Caco-2 (cell line): ENCODE data around the gene COX5B. TPM values are rescaled to one million over a fixed set of nuclear protein-coding genes. Genes with fewer than 3 reads are reported as not detected.

Source experiments
- BruUV-seq: library from RNA; stranded (reverse); fragments of 400-500 nt; replicated peaks from 2 replicates; lab custom pipeline; 2021; lab: Mats Ljungman, UMichigan
- CTCF ChIA-PET: fragments of 300-600 bp; sonication (Branson Sonifier 250); formaldehyde crosslinking; loops from one replicate; lab custom pipeline; 2022; ENCODE audit warnings: antibody characterized with exemption; lab: Charles Lee
- POLR2A ChIA-PET: fragments of 300-600 bp; sonication (Branson Sonifier 250); formaldehyde crosslinking; loops from one replicate; lab custom pipeline; 2022; ENCODE audit warnings: antibody characterized with exemption; lab: Charles Lee
- DNase-seq, 2 experiments: peaks; one replicate each; pipeline versions ENCODE4 v3.0.0 to v3.0.0-alpha.2; 2020 to 2022
- H3K27me3 ChIP-seq: replicated peaks from 2 replicates; pipeline ENCODE4 v1.6.0; 2011; ENCODE audit warnings: low read length; ENCODE audit not compliant: control insufficient read depth, insufficient read depth
- H3K36me3 ChIP-seq: 2 replicates; pipeline ENCODE4 v1.5.1; 2011; ENCODE audit warnings: low read length; ENCODE audit not compliant: control insufficient read depth, insufficient read depth
- H3K4me1 ChIP-seq: fragments of 250-450 bp; sonication (Bioruptor Pico); 2 replicates; pipeline ENCODE4 v1.5.1; 2020; ENCODE audit warnings: mild to moderate bottlenecking
- H3K4me3 ChIP-seq: 2 replicates; pipeline ENCODE4 v1.5.1; 2011; ENCODE audit warnings: low read depth, mild to moderate bottlenecking, control low read depth, low read length
- H3K9me3 ChIP-seq: fragments of 250-450 bp; sonication (Bioruptor Pico); 2 replicates; pipeline ENCODE4 v1.5.1; 2020; ENCODE audit warnings: mild to moderate bottlenecking, moderate library complexity
- H3K27ac Mint-ChIP-seq: one replicate; pipeline ENCODE4 v1.8.0; 2022; ENCODE audit warnings: mixed read lengths; ENCODE audit not compliant: unreplicated experiment
- H3K27me3 Mint-ChIP-seq: one replicate; pipeline ENCODE4 v1.8.0; 2022; ENCODE audit warnings: mixed read lengths; ENCODE audit not compliant: insufficient read depth, unreplicated experiment
- H3K36me3 Mint-ChIP-seq: one replicate; pipeline ENCODE4 v1.8.0; 2022; ENCODE audit warnings: mild to moderate bottlenecking, mixed read lengths; ENCODE audit not compliant: insufficient read depth, unreplicated experiment
- H3K4me1 Mint-ChIP-seq: one replicate; pipeline ENCODE4 v1.8.0; 2022; ENCODE audit warnings: low read depth, mixed read lengths; ENCODE audit not compliant: unreplicated experiment
- H3K4me3 Mint-ChIP-seq: one replicate; pipeline ENCODE4 v1.8.0; 2022; ENCODE audit warnings: mild to moderate bottlenecking, moderate library complexity, mixed read lengths; ENCODE audit not compliant: unreplicated experiment
- H3K9me3 Mint-ChIP-seq: one replicate; pipeline ENCODE4 v1.8.0; 2022; ENCODE audit warnings: mixed read lengths; ENCODE audit not compliant: unreplicated experiment
- CTCF ChIP-seq, 2 experiments: fragments of 200-600 bp in 1 of 2; IDR thresholded peaks; 1 replicate in 1 of 2; 2 replicates in 1 of 2; pipeline versions ENCODE4 v1.5.1 to v1.8.0; 2011 to 2022; ENCODE audit warnings: antibody characterized with exemption in 1 of 2, control low read depth in 1 of 2, inconsistent platforms in 1 of 2, low read depth in 1 of 2, low read length in 1 of 2, mild to moderate bottlenecking in 1 of 2, moderate library complexity in 1 of 2; ENCODE audit not compliant: insufficient read depth in 1 of 2, severe bottlenecking in 1 of 2, unreplicated experiment in 1 of 2
- intact Hi-C: fragments of 100-400 bp; cut with micrococcal nuclease; formaldehyde crosslinking; loops from one replicate; pipeline ENCODE4 v1.10.0; 2022; ENCODE audit not compliant: unreplicated experiment
- total RNA-seq: library from RNA; stranded (reverse); gene quantifications from 2 replicates; pipeline ENCODE4 v1.2.3, GENCODE V29; 2022

Gene COX5B
- total RNA-seq, 1 experiment from 2014 or later = 313 TPM

- BruUV-seq = no TSS peak
- no peak for DNase-seq
- Mint-ChIP-seq H3K4me1 (no peaks in the 10 kb centered on the region), H3K27ac (no peak overlapping the region), H3K9me3 (no peaks in the 10 kb centered on the region), H3K27me3 (no peaks in the 10 kb centered on the region), H3K36me3 (no peaks in the 10 kb centered on the region), H3K4me3 (no peak overlapping the region)
- H3K27me3 ChIP-seq = no peaks in the 10 kb centered on the region
- TF ChIP-seq CTCF (IDR thresholded peaks at IDR 0.05; ENCODE audit: insufficient read depth in 1 of 2, low read depth in 1 of 2, low read length in 1 of 2, severe bottlenecking in 1 of 2, unreplicated experiment in 1 of 2) = no peak
- no peaks in the 10 kb centered on the region for H3K9me3 ChIP-seq
- H3K4me1 ChIP-seq = peaks cover 6% of the 10 kb centered on the region
- no peak overlapping the region for H3K4me3 ChIP-seq
- ChIA-PET POLR2A (interaction anchor here (0.6 kb wide), 1 partner anchor 10 kb away, joined by 4 read pairs; no protein-coding TSS in a partner anchor), CTCF (interaction anchor here (0.8 kb wide), 1 partner anchor 9 kb away, joined by 3 read pairs; the partner anchor contains the start of gene ACTR1B)
- intact Hi-C loops = no loop called here
- H3K36me3 ChIP-seq = no peaks in the 10 kb centered on the region
These were observed 27.5 kb downstream of the COX5B start for GRCh38 chr2:97673182-97673914.

- intact Hi-C loops = no loop called here
- Mint-ChIP-seq H3K9me3 (no peaks in the 10 kb centered on the region), H3K27me3 (no peaks in the 10 kb centered on the region), H3K36me3 (no peaks in the 10 kb centered on the region), H3K4me3 (no peak overlapping the region), H3K27ac (no peak overlapping the region), H3K4me1 (no peaks in the 10 kb centered on the region)
- CTCF ChIA-PET = interaction anchor here (0.8 kb wide), 1 partner anchor 10 kb away, joined by 3 read pairs; the partner anchor contains the start of gene ACTR1B
- no TSS peak for BruUV-seq
- TF ChIP-seq CTCF (IDR thresholded peaks at IDR 0.05; ENCODE audit: insufficient read depth in 1 of 2, low read depth in 1 of 2, low read length in 1 of 2, severe bottlenecking in 1 of 2, unreplicated experiment in 1 of 2) = no peak
- Histone ChIP-seq H3K36me3 (no peaks in the 10 kb centered on the region), H3K4me1 (peaks cover 6% of the 10 kb centered on the region), H3K4me3 (no peak overlapping the region), H3K9me3 (no peaks in the 10 kb centered on the region), H3K27me3 (no peaks in the 10 kb centered on the region)
- POLR2A ChIA-PET = interaction anchor here (0.6 kb wide), 1 partner anchor 11 kb away, joined by 4 read pairs; no protein-coding TSS in a partner anchor
- no peak for DNase-seq
These were observed 28.0 kb downstream of the COX5B start for GRCh38 chr2:97673915-97674283.

GRCh38 chr2:97675430-97676113 lies 29.7 kb downstream of the COX5B start:
- Mint-ChIP-seq H3K36me3 (no peaks in the 10 kb centered on the region), H3K4me1 (no peaks in the 10 kb centered on the region), H3K4me3 (no peak overlapping the region), H3K9me3 (no peaks in the 10 kb centered on the region), H3K27me3 (no peaks in the 10 kb centered on the region), H3K27ac (no peak overlapping the region)
- no peak for DNase-seq
- TF ChIP-seq CTCF (IDR thresholded peaks at IDR 0.05; ENCODE audit: insufficient read depth in 1 of 2, low read depth in 1 of 2, low read length in 1 of 2, severe bottlenecking in 1 of 2, unreplicated experiment in 1 of 2) = no peak
- peaks cover 6% of the 10 kb centered on the region for H3K4me1 ChIP-seq
- no peaks in the 10 kb centered on the region; the same call in 1 of the 2 replicates for H3K9me3 ChIP-seq
- H3K36me3 ChIP-seq = no peaks in the 10 kb centered on the region
- CTCF ChIA-PET = interaction anchor here (0.7 to 2.1 kb wide), 3 partner anchors 11 to 283 kb away, joined by 3 to 7 read pairs (median 7); partner anchors contain the start of gene ACTR1B
- POLR2A ChIA-PET = no interaction called here
- no TSS peak for BruUV-seq
- H3K4me3 ChIP-seq = no peak overlapping the region
- no peaks in the 10 kb centered on the region for H3K27me3 ChIP-seq
- intact Hi-C loops = no loop called here
